HG03139 (cell line): Measurements from ENCODE around the gene TRIM54.

Experiments
- ATAC-seq: cut with Tn5 transposase; IDR thresholded peaks from one replicate; pipeline ENCODE4 v1.9.1; 2021; ENCODE audit not compliant: unreplicated experiment

Gene TRIM54, protein sequence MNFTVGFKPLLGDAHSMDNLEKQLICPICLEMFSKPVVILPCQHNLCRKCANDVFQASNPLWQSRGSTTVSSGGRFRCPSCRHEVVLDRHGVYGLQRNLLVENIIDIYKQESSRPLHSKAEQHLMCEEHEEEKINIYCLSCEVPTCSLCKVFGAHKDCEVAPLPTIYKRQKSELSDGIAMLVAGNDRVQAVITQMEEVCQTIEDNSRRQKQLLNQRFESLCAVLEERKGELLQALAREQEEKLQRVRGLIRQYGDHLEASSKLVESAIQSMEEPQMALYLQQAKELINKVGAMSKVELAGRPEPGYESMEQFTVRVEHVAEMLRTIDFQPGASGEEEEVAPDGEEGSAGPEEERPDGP

DNA sequence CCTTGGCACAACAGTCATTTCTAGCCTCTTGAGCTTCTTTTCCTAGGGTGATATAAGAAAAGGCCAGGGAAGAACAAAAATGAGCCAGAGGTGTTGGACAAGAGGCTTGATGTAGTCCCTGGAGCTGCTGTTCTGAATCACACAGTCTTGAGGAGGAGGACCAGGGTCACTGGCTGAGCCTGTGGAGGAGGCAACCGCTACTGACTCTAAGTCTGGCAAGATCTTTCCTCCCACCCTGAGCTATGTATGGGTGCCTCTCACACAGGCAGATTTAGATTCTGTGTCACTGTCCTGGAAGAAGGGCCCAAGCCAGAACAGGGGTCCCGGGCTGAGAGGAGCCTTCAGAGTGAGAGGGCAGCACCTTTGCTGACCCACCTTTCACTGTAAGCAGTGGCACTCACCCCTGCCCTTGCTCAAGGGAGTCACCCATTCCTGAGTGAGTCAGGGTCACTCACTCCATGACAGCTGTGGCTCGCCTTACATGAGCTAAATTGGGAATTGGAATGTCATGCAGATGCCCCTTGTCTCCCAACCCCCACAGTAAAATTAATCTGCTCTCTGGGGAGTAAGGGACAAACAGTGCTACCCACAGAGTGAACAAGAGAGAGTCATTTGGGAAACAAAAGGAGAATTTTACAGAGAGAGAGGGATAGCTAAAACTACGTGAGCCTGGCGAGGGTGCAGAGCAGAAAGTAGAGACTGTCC lies at the start of gene TRIM54:
TSS of gene TRIM54 (plus strand) at position 575 of the 705 bp plus-strand sequence. CDS start 303 bp downstream, outside the sequence.
- no peak for ATAC-seq

DNA sequence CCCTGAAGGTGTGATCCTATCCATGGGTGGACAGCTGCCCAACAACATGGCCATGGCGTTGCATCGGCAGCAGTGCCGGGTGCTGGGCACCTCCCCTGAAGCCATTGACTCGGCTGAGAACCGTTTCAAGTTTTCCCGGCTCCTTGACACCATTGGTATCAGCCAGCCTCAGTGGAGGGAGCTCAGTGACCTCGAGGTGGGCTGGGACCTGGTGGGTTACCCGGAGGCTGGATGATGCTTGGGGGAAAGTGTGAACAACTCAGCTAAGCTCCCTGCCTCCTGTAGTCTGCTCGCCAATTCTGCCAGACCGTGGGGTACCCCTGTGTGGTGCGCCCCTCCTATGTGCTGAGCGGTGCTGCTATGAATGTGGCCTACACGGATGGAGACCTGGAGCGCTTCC lies 48.9 kb upstream of the TRIM54 start:
- ATAC-seq, result no peak

DNA sequence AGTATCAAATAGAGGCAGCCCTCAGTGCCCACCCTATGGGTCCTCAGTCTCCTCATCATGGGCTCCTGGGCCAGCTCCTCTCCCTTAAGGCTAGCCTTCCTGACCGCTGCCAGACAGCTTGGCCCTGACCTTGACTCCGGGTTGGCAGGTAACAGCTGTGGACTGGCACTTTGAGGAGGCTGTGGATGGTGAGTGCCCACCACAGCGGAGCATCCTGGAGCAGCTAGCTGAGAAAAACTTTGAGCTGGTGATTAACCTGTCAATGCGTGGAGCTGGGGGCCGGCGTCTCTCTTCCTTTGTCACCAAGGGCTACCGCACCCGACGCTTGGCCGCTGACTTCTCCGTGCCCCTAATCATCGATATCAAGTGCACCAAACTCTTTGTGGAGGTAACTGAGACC lies 46.1 kb upstream of the TRIM54 start:
- ATAC-seq, result no peak

DNA sequence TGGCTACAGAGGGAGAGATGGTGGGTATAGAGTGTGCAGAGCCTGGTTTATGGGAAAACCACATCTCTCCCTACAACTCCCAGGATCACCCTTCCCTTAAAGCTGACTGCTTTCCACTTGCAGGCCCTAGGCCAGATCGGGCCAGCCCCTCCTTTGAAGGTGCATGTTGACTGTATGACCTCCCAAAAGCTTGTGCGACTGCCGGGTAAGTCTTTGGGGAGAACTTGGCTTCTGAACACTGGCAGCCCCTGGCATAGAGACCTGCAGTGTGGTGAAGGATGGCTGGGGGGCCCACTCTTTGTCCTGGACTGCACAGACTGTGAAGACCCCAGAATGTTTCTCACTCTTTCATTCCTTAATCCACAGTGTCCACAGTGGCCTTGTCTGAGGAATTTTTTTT lies 45.6 kb upstream of the TRIM54 start:
- ATAC-seq, result no peak

DNA sequence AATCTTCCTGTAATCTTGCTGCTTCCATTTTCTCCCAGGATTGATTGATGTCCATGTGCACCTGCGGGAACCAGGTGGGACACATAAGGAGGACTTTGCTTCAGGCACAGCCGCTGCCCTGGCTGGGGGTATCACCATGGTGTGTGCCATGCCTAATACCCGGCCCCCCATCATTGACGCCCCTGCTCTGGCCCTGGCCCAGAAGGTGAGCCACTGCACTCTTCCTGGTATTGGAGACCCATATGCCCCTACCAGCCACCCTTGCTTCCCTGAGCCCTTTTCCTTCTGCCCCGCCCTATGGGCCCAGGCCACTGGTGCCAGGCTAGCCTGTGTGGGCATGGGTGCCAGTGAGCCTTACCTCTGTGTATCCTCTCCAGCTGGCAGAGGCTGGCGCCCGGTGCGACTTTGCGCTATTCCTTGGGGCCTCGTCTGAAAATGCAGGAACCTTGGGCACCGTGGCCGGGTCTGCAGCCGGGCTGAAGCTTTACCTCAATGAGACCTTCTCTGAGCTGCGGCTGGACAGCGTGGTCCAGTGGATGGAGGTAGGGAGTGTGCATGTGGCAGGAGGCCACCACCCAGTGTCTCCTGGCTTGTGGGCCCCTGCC lies 44.8 kb upstream of the TRIM54 start:
- no peak for ATAC-seq

DNA sequence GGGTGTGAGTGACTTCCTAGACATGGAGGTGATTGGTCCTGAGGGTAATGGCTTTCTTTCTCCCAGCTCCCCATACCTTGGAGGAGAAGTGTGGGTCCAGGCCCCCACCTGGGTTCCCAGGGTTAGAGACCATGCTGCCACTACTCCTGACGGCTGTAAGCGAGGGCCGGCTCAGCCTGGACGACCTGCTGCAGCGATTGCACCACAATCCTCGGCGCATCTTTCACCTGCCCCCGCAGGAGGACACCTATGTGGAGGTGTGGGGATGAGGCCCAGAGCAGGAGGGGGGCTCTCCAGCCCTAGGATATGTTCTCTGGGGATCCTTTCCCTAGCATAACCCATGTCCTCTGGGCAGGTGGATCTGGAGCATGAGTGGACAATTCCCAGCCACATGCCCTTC lies 43.3 kb upstream of the TRIM54 start:
- ATAC-seq, result no peak

DNA sequence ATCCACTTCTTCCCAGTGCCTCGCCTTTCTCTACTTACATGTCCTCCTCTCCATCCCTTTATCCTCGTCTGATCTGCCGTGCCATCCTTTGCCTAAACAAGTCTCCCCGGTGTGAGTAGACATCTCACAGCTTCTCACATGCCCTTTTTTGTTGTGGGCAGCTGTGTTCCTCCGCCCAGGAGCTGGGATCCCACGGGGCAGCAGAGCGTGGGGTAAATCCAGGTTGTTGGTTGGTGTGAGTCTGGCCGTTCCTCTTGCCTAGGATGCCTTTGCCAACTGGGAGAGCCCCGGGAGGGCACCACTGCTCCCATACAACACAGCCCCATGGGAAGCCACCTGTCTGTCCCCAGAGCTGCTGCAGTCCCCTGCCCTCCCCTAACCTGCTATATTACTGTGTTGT lies 41.8 kb upstream of the TRIM54 start:
- ATAC-seq, result no peak

DNA sequence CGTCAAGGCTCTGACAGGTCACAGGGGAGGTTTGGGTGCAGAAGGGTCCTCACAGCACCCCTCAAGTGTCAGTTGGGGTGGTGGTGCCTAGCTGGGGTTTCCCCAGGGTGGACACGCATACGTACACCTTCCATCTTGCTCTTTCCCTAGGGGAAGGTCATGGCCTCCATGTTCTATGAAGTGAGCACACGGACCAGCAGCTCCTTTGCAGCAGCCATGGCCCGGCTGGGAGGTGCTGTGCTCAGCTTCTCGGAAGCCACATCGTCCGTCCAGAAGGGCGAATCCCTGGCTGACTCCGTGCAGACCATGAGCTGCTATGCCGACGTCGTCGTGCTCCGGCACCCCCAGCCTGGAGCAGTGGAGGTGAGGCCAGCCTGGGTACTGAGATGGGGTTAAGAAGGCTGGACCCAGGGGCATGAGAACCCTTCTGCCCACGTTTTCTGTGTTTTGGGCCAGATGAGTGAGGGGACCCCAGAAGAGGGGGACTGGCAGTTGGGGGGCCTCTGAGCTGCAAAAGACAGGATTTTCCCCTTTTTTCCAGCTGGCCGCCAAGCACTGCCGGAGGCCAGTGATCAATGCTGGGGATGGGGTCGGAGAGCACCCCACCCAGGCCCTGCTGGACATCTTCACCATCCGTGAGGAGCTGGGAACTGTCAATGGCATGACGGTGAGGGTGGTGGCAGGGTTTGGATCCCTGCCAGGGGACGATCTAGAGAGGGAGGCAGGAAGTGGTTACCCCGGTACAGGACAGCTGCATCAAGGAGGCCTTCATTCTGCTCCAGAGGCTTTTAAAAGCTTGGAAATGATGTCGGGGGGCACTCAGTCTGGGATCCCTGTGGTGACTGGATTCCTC lies 40.2 kb upstream of the TRIM54 start:
- ATAC-seq, result no peak

DNA sequence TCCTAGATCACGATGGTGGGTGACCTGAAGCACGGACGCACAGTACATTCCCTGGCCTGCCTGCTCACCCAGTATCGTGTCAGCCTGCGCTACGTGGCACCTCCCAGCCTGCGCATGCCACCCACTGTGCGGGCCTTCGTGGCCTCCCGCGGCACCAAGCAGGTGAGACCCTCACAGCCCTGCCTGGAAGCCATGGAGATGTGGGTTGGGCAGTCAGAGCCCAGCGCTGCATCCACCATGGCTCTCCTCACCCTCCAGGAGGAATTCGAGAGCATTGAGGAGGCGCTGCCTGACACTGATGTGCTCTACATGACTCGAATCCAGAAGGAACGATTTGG lies 39.6 kb upstream of the TRIM54 start:
- ATAC-seq, result no peak

DNA sequence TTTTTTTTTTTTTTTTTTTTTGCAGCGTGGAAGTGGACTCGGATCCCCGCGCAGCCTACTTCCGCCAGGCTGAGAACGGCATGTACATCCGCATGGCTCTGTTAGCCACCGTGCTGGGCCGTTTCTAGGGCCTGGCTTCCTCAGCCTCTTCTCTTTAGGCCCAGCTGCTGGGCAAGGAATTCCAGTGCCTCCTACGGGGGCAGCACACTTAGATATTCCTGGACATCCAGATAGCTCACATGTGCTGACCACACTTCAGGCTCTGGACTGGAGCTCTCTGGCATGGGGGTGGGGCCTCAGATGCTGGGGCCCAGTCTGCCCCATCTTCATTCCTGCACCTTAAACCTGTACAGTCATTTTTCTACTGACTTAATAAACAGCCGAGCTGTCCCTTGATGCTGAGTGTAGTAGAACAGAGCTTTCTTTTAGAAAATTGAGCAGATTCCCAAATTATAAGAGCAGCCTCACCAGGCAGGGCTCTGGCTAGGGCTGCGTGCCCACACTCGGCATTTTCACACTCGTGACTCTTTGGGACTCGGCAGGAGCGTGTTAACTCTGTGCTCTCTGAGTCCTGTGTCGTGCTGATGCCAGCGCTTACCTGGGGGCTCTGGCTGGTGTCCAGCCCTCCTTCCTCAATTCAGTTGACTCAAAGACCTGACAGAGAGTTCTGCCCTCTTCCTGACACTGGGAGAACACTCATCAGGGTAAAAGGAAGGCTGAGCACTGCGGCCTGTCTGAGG lies 38.7 kb upstream of the TRIM54 start:
- ATAC-seq, result no peak

DNA sequence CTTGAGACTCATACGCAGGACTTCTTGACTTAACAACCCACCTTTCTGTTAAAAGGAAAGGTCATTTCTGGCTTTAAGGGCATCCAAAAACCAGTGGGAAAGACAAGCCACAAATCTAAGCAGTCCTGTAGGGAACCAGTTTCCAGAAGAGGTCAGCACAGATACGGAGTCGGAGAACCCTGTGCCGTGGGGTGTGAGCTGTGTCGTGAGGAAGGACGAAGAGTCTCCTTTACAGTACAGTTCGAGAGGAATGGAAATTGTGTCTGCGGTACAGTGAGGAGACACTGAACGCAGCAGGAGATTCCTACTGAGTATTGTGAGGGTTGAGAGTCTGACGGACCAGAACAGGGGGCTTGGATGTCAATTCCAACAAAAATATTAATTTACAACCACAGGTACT lies 37.1 kb upstream of the TRIM54 start:
- no peak for ATAC-seq

DNA sequence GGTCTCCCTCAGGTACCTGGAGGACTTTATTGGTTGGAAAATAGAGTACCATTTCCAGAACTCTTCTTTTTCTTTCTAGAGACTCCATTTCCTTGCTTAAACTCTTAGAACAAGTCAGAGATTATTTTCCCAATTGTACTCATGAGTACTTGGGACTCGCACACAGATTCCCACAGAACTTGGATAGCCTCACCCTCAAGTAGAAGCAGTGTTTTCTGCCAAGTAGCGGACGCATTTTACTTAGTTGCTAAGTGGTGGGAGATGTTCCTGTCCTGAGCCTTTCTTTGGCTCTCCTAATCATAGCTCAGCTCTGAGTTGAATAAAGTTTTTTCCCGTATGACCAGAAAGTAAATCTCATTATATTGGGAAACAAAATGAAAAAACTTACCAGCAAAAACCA lies 36.6 kb upstream of the TRIM54 start:
- no peak for ATAC-seq

DNA sequence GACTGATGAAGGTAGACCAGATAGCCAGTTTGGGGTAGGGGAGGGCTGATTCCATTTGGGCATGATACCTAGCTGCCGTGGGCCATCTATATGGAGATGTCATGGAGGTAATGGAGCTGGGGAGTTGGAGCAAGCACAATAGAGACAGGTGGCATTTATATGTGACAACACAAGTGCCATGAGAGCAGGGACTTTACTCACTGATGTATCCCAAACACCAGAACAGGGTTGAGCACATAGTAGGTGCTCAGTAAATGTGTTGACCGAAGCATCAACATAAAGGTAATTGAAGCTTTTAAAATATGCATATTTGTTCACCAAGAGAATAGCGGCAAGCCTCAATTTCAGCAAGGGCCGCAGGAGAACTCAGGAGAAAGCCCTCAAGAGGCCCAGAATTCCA lies 34.3 kb upstream of the TRIM54 start:
- ATAC-seq, result no peak

DNA sequence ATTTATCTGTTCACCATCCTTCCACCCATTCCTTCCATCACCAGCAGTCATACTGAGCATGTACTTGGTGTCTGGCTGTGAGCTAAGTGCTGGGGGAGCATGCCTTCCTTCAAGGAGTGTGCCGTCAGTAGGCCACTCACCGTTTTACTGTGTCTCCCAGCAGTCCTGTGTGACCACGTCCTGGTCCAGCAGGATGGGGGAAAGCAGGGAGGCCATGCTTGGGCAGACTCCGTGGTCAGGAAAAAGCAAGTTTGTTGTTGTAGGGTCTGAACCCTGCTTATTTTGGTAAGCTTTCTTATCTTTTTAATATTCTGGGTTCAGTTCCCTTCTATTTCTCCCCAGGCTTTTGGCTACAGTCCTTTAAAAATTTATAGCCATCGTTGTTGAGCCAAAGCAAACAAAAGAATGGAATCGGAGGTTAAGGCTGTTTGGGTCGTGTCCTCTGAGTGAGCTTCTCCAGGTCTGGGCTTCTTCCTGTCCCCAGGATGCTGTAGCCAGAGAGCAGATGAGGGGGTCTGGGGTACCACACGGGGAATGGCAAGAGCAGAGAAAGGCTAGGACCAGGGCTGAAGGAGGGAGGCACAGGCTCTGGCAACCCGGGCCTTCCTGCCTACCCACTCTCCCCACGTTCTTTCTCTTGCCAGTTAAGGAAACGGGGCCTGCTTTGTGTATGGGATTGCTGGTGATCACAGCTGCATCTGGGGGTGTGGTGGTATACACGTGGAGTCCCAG lies 32.9 kb upstream of the TRIM54 start:
- no peak for ATAC-seq

DNA sequence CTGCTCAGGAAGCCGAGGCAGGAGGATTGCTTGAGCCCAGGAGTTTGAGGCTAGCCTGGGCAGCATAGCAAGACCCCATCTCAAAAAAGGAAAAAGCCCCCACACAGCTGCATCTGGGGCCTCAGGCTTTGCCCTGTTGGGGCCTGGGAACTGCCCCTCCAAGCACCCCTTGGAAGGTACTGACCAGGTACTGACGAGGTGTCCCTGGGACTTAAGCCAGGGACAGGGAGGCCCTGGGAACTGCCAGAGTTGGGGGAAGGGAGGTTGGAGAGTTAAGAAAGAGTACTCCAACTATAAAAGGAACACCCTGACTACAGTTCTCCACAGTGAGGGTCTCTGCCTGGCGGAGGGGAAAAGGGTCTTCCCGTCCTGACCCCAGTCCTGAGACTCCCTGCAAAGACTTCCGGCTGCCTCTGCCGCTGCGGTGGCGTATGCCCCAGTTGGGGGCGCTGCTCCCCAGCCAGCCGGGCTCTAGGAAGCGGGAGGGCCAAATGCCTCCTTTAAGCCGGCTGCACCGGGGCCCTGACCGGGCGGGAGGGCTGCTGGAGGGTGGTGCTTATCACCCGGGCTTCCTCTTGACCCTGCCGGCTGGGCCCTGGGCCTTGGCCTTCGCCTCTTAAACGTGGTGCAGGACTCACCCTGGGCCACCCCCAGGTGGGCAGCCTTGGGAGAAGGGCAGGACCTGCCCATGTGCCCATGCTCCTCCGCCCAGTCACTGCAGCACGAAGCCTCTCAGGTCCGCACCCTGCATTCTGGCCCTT lies 32.2 kb upstream of the TRIM54 start:
- ATAC-seq, result no peak

DNA sequence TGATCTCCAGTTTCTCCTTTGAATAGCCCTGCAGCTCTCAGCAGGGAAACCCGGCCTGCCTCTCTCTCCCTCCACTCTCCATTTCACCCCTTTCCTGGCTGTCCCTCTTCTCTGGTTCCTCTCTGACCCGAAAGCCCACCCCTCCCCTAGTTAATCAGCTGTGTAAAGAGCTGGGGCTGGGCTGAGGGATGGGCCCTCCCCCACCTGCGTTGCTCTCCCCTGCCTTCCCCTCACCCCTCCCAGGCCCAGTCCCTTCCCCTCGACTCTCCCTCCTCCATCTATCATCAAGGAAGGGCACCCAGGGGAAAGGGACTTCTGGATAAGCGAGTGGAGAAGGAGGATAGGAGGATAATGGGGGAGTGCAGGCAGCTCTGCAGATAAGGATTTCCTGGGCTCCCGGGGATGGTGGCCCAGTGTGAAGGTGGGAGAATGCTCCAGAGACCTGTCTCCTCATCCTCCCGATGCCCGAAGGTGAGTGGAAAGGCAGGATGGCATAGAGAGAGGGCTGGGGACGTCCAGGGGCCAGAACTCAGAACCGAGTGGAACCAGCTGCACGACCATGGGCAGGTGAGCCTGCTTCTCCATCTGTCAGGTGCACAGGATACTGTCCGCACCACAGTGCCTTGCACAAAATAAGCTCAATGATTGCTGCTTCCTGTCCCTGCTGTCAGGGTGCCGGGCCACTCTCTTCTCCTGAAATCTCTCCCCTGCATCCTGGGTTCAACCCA lies 31.4 kb upstream of the TRIM54 start:
- no peak for ATAC-seq

DNA sequence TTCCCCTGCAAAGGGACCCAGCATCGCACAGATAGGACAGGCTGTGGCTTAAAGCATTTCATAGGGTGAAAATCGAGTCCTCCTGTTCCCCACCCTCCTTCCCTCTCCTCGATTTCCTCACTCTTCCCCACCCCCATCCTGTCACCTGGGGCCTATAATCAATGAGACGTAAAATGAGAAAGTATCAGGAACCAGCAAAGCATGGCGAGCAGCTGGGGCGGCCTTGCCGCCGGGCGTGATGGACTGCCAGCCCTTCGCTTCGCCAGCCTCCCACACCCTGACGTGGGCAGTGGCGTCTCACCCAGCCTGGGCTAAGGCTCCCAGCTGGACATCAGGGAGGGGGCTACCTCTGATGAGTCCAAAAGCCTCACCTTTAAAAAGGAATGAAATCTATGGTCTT lies 30.5 kb upstream of the TRIM54 start:
- ATAC-seq, result no peak

DNA sequence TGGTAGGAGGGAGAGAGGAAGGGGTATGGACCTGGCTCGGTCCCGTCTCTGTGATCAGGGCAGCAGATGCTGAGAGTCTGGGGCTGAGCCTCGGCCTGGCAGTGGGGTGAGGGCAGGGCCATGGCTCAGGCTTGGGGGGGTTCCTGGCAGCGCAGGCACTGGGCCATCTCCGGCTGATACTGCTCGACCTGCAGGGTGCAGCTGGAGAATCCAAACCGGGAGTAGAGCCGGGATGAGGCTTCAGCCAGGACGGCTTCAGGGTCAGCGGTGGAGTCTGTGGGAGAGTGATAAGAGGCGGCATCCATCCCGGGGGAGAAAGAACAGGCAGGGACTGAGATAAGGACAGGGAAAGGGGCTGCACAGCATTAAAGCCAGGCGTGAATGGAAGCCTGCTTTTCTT lies 27.0 kb upstream of the TRIM54 start:
- ATAC-seq, result no peak

DNA sequence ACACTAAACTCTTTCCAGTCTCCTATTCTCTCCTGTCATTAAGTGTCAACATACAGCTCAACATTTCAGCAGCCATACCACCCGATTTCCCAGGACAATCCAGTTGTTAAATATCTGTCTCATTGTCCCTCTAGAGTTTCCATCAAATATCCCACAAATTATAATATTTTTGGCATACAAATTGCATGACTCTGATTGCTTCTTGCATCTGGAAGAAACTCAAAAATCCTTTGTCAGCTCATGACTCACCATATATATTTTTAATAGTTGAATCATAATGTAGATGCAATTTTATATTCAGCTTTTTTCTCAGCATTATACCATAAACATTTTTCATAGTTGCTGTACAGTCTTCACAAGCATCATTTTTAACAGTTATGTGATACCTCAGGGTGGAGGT lies 26.6 kb upstream of the TRIM54 start:
- ATAC-seq, result no peak
